ENCODE results near the gene CD68.
A peak's percentile ranks its signal among the peaks of the same experiment; 100 is the strongest.
"Not testable (repeated sequence)": the region's sequence is repeated elsewhere in the genome, so short reads cannot be mapped to it uniquely, and the experiment has no call there.

Gene CD68

DNA sequence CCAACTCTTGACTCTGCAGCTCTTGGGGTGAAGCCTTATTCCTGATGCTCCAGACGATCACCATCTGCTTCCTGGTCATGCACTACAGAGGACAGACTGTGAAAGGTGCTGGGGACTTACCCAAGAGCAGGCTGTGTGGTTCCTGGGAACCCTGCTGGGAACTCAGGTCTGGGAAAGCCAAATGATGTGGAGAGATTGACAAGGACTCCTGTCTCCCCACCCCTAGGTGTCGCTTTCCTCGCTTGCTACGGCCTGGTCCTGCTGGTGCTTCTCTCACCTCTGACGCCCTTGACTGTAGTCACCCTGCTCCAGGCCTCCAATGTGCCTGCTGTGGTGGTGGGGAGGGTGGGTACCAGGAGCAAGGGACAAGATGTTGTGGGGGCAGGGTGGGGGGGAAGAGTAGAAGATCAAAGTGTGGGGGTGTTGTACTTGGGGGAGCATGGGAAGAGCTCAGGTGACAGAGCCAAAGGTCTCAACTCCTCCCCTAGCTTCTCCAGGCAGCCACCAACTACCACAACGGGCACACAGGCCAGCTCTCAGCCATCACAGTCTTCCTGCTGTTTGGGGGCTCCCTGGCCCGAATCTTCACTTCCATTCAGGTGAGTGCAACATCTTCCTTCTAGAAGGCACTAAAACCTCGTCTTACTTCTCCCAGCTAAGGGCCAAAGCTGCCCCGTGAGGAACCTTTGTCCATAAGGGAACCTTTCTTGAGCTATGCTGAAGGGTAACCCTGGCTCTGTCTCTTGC is 7.4 kb downstream of the CD68 start:
- no peak for DNase-seq (ENCODE audit: low read depth)
- Histone ChIP-seq H3K36me3 (ENCODE audit: control insufficient read depth, insufficient read depth, low read length, severe bottlenecking) (peaks cover 8% of the 10 kb centered on the region), H3K4me3 (ENCODE audit: low read length) (no peak overlapping the region), H3K27me3 (replicated peaks; ENCODE audit: control insufficient read depth, insufficient read depth, low read length) (no peaks in the 10 kb centered on the region), H3K9ac (ENCODE audit: low read length) (peak overlapping the region; percentile 11), H3K9me3 (ENCODE audit: control insufficient read depth, low read length) (no peaks in the 10 kb centered on the region), H3K4me1 (ENCODE audit: control insufficient read depth, insufficient read depth, low read length) (peaks cover 64% of the 10 kb centered on the region)

DNA sequence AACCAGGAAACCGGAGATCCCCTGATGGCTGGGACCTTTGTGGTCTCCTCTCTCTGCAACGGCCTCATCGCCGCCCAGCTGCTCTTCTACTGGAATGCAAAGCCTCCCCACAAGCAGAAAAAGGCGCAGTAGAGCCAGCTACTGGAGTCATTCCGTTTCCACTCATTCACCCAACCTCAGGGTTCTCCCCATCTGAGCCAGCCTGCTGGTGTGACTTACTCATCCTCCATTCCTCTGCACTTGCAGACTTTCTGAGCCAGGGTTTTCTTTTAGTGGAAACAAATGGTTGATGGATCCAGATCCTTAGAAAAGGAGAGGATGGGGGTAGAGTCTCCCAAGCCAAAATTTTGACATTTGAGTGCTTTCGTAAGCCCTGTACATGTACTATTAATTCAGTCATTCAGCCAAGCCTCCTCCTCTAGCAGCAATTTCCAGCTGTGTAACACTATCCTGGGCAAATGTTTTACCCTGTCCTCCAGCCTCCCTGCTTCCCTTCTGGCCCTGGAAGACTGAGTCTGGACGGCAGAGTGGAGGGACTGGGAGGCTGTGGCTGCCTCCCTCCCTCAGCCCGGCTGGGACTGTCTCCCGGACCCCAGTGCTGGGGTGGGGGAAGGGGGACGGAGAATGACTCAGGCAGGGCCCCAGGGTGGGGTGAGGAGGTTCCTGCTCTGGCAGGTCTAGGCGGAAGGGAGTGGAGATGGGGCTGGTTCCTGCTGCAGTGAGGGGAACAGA is 8.1 kb downstream of the CD68 start:
- Histone ChIP-seq H3K27me3 (replicated peaks; ENCODE audit: control insufficient read depth, insufficient read depth, low read length) (no peaks in the 10 kb centered on the region), H3K9me3 (ENCODE audit: control insufficient read depth, low read length) (no peaks in the 10 kb centered on the region), H3K4me3 (ENCODE audit: low read length) (peak overlapping the region; percentile 35), H3K4me1 (ENCODE audit: control insufficient read depth, insufficient read depth, low read length) (peaks cover 57% of the 10 kb centered on the region), H3K9ac (ENCODE audit: low read length) (peak overlapping the region; percentile 73), H3K36me3 (ENCODE audit: control insufficient read depth, insufficient read depth, low read length, severe bottlenecking) (peaks cover 16% of the 10 kb centered on the region)
- peak; percentile 82 for DNase-seq (ENCODE audit: low read depth)

DNA sequence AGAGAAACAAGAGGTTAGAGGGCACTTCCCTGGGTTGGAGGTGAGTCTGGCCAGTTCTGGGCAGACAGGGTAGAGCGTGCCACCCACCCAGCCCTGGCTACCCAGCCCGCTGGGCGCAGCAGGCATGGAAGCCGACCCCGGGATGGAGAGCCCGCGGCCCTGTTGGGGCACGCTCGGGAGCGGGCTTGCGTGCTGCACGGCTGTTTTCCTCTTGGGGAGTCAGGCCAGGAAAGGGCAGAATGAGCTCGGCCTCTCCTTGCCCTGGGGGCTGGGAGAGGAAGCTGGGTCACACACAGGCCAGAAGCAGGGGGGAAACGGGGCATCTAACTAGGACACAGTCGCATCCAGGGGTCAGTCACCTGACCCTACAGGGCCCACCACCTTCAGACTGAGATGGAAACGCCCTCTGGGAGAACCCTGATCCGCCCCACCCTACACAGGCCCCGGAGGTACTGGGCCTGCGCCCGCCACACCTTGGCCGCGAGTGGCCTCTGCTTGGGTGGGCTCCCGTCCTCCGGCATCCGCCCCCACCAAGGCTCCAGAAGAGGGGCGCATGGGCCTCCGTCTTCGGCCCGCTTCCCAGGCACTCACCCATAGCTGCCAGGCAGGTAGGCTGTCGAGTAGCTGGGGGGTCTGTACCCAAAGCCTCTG is 9.2 kb downstream of the CD68 start:
- Histone ChIP-seq H3K9ac (ENCODE audit: low read length) (peak overlapping the region; percentile 73), H3K36me3 (ENCODE audit: control insufficient read depth, insufficient read depth, low read length, severe bottlenecking) (peaks cover 27% of the 10 kb centered on the region), H3K4me3 (ENCODE audit: low read length) (peak overlapping the region; percentile 3), H3K4me1 (ENCODE audit: control insufficient read depth, insufficient read depth, low read length) (peaks cover 49% of the 10 kb centered on the region), H3K9me3 (ENCODE audit: control insufficient read depth, low read length) (no peaks in the 10 kb centered on the region), H3K27me3 (replicated peaks; ENCODE audit: control insufficient read depth, insufficient read depth, low read length) (no peaks in the 10 kb centered on the region)
- DNase-seq (ENCODE audit: low read depth) = no peak

DNA sequence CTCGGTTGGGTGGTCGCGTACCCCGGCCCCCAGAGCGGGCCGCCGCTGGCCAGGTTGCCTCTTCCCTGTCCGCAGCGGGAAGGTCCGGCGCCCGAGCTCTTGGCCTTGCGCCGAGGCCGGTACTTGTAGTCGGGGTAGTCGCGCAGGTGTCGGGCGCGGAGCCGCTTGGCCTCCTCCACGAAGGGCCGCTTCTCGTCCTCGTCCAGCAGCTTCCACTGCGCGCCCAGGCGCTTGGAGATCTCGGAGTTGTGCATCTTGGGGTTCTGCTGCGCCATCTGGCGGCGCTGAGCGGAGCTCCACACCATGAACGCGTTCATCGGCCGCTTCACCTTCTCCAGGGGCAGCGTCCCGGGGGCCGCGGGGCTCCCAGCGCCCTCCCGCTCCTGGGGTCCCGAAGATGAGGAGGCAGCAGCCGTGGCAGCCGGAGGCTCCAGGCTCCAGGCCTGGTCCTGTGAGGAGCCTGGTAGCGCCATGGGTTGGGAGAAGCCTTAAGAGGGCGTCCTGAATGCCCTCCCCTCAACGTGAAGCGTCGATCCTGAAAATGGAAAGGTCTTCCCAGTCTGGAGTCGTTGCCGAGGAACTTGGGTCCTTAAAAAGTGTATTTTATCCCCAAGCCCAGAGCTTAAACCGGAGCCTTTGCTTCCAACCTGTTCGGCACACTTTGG is 9.9 kb downstream of the CD68 start:
- Histone ChIP-seq H3K9me3 (ENCODE audit: control insufficient read depth, low read length) (no peaks in the 10 kb centered on the region), H3K4me3 (ENCODE audit: low read length) (no peak overlapping the region), H3K27me3 (replicated peaks; ENCODE audit: control insufficient read depth, insufficient read depth, low read length) (no peaks in the 10 kb centered on the region), H3K4me1 (ENCODE audit: control insufficient read depth, insufficient read depth, low read length) (peaks cover 48% of the 10 kb centered on the region), H3K36me3 (ENCODE audit: control insufficient read depth, insufficient read depth, low read length, severe bottlenecking) (peaks cover 33% of the 10 kb centered on the region), H3K9ac (ENCODE audit: low read length) (peak overlapping the region; percentile 73)
- peak; percentile 93 for DNase-seq (ENCODE audit: low read depth)

DNA sequence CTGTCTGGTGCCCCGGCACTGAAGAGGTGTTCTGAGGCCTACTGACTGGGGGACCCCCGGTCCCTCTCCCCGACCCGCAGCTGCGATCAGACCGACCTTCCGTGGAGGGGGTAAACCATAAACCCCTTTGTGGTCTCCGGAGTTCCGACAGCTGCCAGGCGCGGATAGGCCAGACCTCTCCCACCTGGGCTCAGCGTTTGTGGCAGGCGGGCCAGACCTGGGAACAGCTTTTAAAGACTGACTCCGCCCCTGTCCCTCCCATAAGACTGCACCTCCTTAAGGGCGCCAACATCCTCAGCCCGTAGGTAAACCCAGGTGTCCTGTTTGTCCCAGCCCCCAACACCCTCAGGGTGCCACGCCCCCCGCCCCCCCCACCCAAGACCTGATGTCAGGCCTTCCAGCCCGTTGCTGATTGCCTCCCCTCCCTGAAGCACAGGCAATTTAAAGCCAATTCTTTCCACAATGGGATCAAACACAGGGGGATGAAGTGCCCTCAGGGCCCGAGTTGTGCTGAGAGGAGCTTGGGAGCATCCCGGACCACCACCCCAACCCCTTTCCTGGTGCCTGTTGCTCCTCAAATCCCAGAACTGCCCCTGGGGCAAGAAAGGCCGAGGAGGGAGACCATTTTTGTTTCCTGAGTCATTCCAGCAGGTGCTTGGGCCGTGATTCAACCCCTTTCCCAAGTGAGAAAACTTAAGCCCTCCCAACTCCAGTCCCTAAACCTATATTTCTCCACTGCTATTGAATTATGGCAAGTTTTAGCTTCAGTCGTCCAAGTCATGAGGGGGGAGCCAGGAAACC is 10.7 kb downstream of the CD68 start, which contains the start of gene SOX15:
Gene SOX15, minus strand, starts transcription at position 204 of the 801 bp plus-strand sequence. CDS start 418 bp downstream, outside the sequence.
- peaks cover 41% of the 10 kb centered on the region for H3K36me3 ChIP-seq (ENCODE audit: control insufficient read depth, insufficient read depth, low read length, severe bottlenecking)
- peak within 1 kb of the TSS; percentile 73 for H3K9ac ChIP-seq (ENCODE audit: low read length)
- no peaks in the 10 kb centered on the region for H3K27me3 ChIP-seq (replicated peaks; ENCODE audit: control insufficient read depth, insufficient read depth, low read length)
- H3K4me3 ChIP-seq (ENCODE audit: low read length) = no peak within 1 kb of the TSS
- DNase-seq (ENCODE audit: low read depth) = no peak
- H3K9me3 ChIP-seq (ENCODE audit: control insufficient read depth, low read length) = no peaks in the 10 kb centered on the region
- H3K4me1 ChIP-seq (ENCODE audit: control insufficient read depth, insufficient read depth, low read length) = peaks cover 42% of the 10 kb centered on the region

DNA sequence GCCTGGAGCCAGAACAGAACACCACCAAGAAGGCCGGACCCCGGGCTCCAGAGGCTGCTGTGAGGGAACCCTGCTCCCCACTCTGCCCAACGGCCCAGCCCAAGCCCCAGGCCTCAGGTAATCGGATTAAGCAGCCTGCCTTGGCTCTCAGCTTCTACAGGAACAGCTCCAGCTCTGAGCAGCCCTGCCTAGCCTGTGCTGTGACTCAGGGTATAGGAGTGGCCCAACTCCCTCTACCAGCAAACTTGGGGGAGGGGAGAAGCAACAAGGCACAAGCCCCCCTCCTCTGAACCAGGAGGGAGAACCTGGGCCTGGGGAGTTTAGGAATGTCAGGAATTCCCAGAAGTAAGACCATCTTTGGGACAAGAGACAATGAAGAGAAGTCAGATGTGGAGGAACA is 11.3 kb downstream of the CD68 start:
- H3K4me3 ChIP-seq (ENCODE audit: low read length) = no peak overlapping the region
- peak overlapping the region; percentile 16 for H3K9ac ChIP-seq (ENCODE audit: low read length)
- H3K9me3 ChIP-seq (ENCODE audit: control insufficient read depth, low read length) = no peaks in the 10 kb centered on the region
- peaks cover 47% of the 10 kb centered on the region for H3K36me3 ChIP-seq (ENCODE audit: control insufficient read depth, insufficient read depth, low read length, severe bottlenecking)
- H3K4me1 ChIP-seq (ENCODE audit: control insufficient read depth, insufficient read depth, low read length) = peaks cover 41% of the 10 kb centered on the region
- H3K27me3 ChIP-seq (replicated peaks; ENCODE audit: control insufficient read depth, insufficient read depth, low read length) = no peaks in the 10 kb centered on the region
- peak; percentile 63 for DNase-seq (ENCODE audit: low read depth)

DNA sequence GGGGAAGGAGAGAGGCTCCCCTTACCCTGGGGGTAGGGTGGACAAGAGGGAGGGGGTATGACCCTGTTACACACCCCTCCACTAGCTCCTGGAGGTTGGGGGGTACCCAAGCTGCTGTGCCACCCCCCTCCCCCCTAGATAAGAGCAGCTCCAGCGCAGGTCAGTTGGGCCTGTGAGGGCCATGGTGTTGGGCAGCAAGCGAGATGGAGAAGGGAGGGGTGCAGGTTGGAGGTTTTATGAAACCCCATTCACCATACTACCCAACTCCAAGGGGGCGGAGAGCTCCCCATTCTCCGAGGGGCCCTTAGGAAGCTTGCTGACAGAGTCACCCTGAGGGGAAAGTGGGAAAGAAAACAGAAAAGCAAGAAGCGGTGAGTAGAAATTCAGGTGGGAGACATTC is 12.2 kb downstream of the CD68 start:
- Histone ChIP-seq H3K4me3 (ENCODE audit: low read length) (no peak overlapping the region), H3K9me3 (ENCODE audit: control insufficient read depth, low read length) (no peaks in the 10 kb centered on the region), H3K36me3 (ENCODE audit: control insufficient read depth, insufficient read depth, low read length, severe bottlenecking) (peaks cover 55% of the 10 kb centered on the region), H3K27me3 (replicated peaks; ENCODE audit: control insufficient read depth, insufficient read depth, low read length) (no peaks in the 10 kb centered on the region), H3K4me1 (ENCODE audit: control insufficient read depth, insufficient read depth, low read length) (peaks cover 37% of the 10 kb centered on the region), H3K9ac (ENCODE audit: low read length) (peak overlapping the region; percentile 16)
- DNase-seq (ENCODE audit: low read depth) = no peak

DNA sequence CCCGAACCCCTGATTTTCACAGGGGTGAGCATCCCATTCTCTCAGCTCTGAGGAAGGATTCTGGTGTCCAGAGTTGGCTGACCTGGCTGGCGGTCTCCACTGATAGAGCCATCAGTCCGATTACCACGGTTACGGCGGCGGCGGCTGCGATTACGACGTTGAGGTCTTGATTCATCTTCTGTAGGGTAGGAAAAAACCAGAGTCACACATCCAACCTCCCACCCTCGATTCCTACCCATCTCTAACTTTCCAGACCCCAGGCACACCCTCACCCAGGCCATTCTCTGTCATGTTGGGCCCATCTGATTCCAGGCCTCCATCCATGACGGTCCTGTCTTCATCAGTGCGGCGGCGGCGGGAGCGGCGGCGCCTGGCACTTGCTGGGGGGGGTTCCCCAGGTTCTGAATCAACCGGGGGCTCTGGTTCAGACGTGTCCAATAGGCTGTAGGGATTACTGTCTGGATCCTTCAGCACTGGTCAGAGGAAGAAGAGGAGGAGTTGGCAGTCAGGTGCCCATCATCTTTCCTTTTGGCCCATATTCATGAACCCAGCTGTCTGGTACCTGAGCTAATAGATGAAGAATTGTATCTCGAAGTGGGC is 13.1 kb downstream of the CD68 start:
- Histone ChIP-seq H3K4me1 (ENCODE audit: control insufficient read depth, insufficient read depth, low read length) (peaks cover 32% of the 10 kb centered on the region), H3K36me3 (ENCODE audit: control insufficient read depth, insufficient read depth, low read length, severe bottlenecking) (peaks cover 64% of the 10 kb centered on the region), H3K27me3 (replicated peaks; ENCODE audit: control insufficient read depth, insufficient read depth, low read length) (no peaks in the 10 kb centered on the region), H3K4me3 (ENCODE audit: low read length) (no peak overlapping the region), H3K9ac (ENCODE audit: low read length) (no peak overlapping the region), H3K9me3 (ENCODE audit: control insufficient read depth, low read length) (no peaks in the 10 kb centered on the region)
- no peak for DNase-seq (ENCODE audit: low read depth)

DNA sequence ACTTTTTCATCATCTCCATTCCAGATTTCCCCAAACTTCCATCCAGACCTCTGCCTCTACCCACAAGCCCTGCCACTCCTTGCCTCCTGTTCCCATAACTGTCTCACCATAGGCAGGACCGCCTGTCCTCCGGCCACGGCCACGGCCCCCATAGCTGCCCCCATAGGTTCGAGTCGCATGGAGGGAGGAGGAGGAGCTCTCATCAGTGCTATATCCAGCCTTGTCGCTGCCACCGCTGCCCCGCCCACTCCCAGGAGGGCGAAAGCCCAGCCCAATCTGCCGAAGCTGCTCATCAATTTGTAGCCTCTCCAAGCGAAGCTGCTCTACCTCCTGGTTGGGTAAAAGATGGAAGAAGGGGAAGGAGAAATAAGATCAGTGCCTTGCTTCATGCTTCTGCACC is 13.9 kb downstream of the CD68 start:
- H3K27me3 ChIP-seq (replicated peaks; ENCODE audit: control insufficient read depth, insufficient read depth, low read length) = no peaks in the 10 kb centered on the region
- peaks cover 65% of the 10 kb centered on the region for H3K36me3 ChIP-seq (ENCODE audit: control insufficient read depth, insufficient read depth, low read length, severe bottlenecking)

DNA sequence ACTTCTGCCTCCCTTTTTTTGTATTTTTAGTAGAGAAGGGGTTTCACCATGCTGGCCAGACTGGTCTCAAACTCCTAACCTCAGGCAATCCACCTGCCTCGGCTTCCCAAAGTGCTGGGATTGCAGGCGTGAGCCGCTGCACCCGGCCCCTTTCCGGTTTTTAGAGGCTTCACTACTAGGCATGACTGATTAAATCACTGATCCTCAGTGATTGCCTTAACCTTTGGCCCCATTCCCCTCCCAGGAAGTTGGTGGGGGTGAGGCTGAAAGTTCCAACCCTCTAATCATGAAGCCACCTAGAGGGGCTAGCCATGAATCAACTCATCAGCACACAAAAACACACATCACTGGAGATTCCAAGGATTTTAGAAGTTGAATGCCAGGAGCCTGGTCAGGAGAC is 18.1 kb downstream of the CD68 start:
- H3K4me3 ChIP-seq (ENCODE audit: low read length); H3K9me3 ChIP-seq (ENCODE audit: control insufficient read depth, low read length); DNase-seq (ENCODE audit: low read depth); H3K4me1 ChIP-seq (ENCODE audit: control insufficient read depth, insufficient read depth, low read length); H3K27me3 ChIP-seq (replicated peaks; ENCODE audit: control insufficient read depth, insufficient read depth, low read length); H3K9ac ChIP-seq (ENCODE audit: low read length): not testable (repeated sequence)
- H3K36me3 ChIP-seq (ENCODE audit: control insufficient read depth, insufficient read depth, low read length, severe bottlenecking) = peaks cover 88% of the 10 kb centered on the region

More for the DNA sequence above, 13.9 kb downstream of the CD68 start:
- Histone ChIP-seq H3K9me3 (ENCODE audit: control insufficient read depth, low read length) (no peaks in the 10 kb centered on the region), H3K4me3 (ENCODE audit: low read length) (no peak overlapping the region), H3K4me1 (ENCODE audit: control insufficient read depth, insufficient read depth, low read length) (peaks cover 24% of the 10 kb centered on the region), H3K9ac (ENCODE audit: low read length) (peak overlapping the region; percentile 26)
- DNase-seq (ENCODE audit: low read depth) = no peak
